GM18867 (cell line): ENCODE results near the gene ZNF195.
"Not testable (repeated sequence)": the region's sequence is repeated elsewhere in the genome, so short reads cannot be mapped to it uniquely, and the experiment has no call there.

Experiments
- ATAC-seq: cut with Tn5 transposase; IDR thresholded peaks from one replicate; pipeline ENCODE4 v1.9.1; 2021; ENCODE audit warnings: mild to moderate bottlenecking, moderate library complexity; ENCODE audit not compliant: unreplicated experiment

The ZNF195 gene

GRCh38 chr11:3378426-3379423 lies at the start of gene ZNF195:
TSS of gene ZNF195 (minus strand) at chr11:3379146. CDS start at chr11:3379040, 106 bp downstream.
- peak; percentile 99 for ATAC-seq

- not testable (repeated sequence) for ATAC-seq
These were observed 49.1 kb upstream of the ZNF195 start for GRCh38 chr11:3428076-3428475.

GRCh38 chr11:3426541-3426940 lies 47.6 kb upstream of the ZNF195 start:
- not testable (repeated sequence) for ATAC-seq

GRCh38 chr11:3423928-3424327 lies 45.0 kb upstream of the ZNF195 start:
- ATAC-seq, result not testable (repeated sequence)

- not testable (repeated sequence) for ATAC-seq
These were observed 44.3 kb upstream of the ZNF195 start for GRCh38 chr11:3423138-3423731.

GRCh38 chr11:3422380-3423137 lies 43.6 kb upstream of the ZNF195 start:
- peak; percentile 93 for ATAC-seq

GRCh38 chr11:3421608-3422379 lies 42.8 kb upstream of the ZNF195 start:
- ATAC-seq, result not testable (repeated sequence)

GRCh38 chr11:3420281-3421042 lies 41.5 kb upstream of the ZNF195 start:
- not testable (repeated sequence) for ATAC-seq

- not testable (repeated sequence) for ATAC-seq
These were observed 40.5 kb upstream of the ZNF195 start for GRCh38 chr11:3419496-3419895.

GRCh38 chr11:3417047-3417446 lies 38.1 kb upstream of the ZNF195 start:
- ATAC-seq, result not testable (repeated sequence)

GRCh38 chr11:3415301-3415700 lies 36.4 kb upstream of the ZNF195 start:
- ATAC-seq, result not testable (repeated sequence)

- ATAC-seq, result not testable (repeated sequence)
These were observed 34.7 kb upstream of the ZNF195 start for GRCh38 chr11:3413666-3414065.

GRCh38 chr11:3412837-3413236 lies 33.9 kb upstream of the ZNF195 start:
- ATAC-seq, result no peak

- ATAC-seq, result not testable (repeated sequence)
These were observed 29.8 kb upstream of the ZNF195 start for GRCh38 chr11:3408722-3409121.

- ATAC-seq, result not testable (repeated sequence)
These were observed 29.2 kb upstream of the ZNF195 start for GRCh38 chr11:3408058-3408605.

- not testable (repeated sequence) for ATAC-seq
These were observed 28.0 kb upstream of the ZNF195 start for GRCh38 chr11:3406937-3407336.

GRCh38 chr11:3406223-3406875 lies 27.4 kb upstream of the ZNF195 start:
- ATAC-seq, result not testable (repeated sequence)

GRCh38 chr11:3404076-3404925 lies 25.4 kb upstream of the ZNF195 start:
- ATAC-seq, result not testable (repeated sequence)
